GM04504 (cell line): ENCODE measurements around the gene ANKRD66.
"Not testable (repeated sequence)": the region's sequence is repeated elsewhere in the genome, so short reads cannot be mapped to it uniquely, and the experiment has no call there.

Experiments used
- DNase-seq: peaks from one replicate; pipeline ENCODE4 v3.0.0-alpha.2; 2012; ENCODE audit warnings: low read depth

The ANKRD66 gene

DNA sequence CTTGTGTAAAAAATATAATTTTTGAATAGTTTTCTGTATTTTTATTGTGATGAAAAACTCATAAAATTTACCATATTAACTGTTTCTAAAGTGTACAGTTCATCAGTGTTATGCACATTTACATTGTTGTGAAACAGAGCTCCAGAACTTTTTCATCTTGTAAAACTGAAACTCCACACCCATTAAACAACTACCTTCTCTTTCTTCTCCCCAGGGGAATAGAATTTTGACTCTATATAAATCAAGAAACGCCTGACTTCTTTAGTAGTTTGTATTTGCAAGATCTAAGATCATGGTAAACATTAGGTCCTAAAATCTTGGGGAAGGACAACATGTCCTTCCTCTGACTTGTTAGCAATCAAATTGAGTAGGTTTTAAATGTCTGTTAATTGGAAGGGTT, 9.1 kb downstream of the ANKRD66 start:
- DNase-seq, result no peak

DNA sequence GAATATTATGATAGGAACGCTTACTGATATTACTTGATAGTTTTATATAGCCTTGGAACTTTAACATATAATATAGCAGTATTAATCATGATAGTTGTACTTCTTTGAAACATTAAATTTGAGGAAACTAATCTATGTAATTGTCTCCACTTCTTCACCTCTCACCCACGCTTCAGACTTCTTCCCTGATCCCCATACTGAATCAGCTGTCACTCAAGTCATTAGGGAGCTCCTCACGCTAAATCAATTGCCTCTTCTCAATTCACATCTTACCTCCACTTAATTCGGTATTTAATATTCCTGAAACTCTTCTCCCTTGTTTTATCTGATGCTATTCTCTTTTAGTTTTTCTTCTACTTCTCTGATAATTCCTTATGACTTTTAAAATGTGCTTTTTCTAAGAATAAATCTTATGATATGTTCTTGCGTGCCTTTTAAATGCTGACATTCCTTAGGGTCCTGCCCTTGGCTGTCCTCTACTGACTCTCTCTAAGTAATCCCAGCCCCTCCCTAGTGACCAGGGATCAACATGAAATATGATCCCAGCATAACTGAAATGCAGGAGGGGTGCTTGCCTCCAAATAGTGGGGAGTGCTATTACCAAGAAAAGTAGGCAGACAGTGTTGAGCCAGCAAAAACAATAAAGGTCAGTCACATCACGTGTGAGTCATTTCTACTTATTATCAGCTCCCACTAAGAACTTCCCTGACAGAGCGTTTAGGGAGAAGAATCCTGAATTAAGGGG, 9.9 kb downstream of the ANKRD66 start:
- no peak for DNase-seq

DNA sequence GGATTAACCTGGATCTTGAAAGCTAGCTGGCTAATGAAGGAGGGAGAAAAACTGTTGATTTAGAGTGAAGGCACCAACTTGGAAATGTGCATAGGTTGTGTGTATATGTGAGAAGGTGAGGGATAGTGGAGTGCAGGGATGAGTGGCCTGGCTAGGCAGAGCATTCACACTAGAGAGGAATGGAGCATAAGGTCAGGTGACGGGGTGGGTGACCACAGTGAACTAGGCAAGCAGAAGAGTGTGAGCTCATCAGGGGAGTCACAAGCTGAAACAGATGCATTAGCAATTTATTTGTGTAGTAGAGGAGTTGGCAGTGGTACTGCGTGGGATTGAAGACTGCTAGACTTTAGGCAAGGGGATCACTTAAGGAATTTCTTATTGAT, 10.5 kb downstream of the ANKRD66 start:
- DNase-seq, result no peak

DNA sequence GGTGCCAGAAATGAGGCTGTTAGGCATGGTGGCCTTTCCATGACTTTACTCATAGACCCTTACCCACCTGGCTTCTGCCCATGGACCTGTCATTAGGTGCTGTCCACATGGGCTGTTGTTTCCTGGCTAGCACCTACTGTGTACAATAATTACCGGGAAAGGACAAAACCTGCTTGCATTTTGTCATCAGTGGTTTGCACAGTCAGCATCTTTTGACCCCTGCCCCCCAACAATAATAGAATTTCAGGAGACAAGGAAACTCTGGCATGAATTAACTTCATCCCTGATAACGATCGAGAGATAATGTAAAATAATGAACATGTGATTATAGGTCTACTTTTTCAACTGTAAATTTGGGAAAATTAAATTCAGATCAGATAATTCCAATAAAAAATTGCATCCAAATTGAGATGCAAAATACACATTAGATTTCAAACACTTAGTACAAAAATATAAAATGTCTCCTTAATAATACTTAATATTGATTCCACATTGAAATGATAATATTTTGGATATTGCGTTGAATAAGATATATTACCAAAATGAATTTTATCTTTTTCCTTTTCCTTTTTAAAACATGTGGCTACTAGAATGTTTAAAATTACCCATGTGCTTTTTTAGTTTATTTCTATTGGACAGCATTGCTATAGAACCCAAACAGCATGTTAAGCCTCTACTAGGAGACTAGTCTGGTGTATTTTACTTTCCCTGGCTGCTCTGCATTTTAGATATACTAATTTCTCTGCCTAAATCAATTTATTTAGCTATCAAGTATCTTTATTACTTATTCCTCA, 12.4 kb downstream of the ANKRD66 start:
- DNase-seq, result no peak

DNA sequence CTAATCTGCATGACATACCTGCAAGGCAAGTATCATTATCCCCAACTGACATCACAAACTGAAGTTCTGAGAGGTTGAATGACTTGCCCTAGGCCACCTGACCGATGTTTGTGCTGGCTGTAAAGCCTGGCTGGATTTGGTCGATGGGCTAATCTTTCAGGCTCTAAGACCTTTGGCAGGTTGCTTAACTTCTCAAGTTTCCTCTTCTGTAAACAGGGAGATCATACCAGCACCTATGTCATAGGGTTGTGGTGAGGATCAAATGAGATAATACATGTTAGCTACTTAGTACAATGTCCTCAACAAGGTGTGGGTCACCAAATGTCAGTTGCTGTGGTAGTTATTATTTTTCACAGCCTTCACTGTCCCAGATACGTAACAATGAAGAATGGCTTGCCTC, 14.2 kb downstream of the ANKRD66 start:
- DNase-seq, result no peak

DNA sequence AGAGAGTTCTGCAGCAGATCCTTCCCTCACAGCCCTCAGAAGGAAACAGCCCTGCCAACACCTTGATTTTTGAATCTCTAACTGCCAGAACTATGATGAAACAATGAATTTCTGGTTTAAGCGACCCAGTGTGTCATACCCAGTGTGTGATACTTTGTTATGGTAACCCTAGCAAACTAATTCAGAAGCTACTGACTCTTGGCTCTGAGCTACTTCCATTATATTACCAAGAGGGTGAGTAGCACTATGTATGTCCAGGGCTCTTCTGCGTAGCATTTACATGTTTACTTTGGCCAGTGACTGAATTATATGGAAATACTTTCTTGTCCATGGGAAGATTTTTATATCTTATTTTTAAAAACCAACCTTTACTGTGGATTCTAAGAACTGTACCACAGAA, 16.7 kb downstream of the ANKRD66 start:
- no peak for DNase-seq

DNA sequence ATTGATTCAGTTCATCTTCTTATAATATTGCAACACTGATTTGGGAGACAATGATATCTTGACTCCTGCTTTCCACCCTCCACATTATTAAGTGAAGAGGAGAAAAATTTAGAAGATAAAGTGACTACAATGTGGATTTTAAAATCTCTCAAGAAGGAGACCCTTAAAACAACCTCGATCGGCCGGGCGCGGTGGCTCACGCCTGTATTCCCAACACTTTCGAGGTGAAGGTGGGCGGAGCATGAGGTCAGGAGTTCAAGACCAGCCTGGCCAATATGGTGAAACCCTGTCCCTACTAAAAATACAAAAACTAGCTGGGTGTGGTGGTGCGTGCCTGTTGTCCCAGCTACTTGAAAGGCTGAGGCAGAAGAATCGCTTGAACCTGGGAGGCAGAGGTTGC, 17.5 kb downstream of the ANKRD66 start:
- DNase-seq, result not testable (repeated sequence)

DNA sequence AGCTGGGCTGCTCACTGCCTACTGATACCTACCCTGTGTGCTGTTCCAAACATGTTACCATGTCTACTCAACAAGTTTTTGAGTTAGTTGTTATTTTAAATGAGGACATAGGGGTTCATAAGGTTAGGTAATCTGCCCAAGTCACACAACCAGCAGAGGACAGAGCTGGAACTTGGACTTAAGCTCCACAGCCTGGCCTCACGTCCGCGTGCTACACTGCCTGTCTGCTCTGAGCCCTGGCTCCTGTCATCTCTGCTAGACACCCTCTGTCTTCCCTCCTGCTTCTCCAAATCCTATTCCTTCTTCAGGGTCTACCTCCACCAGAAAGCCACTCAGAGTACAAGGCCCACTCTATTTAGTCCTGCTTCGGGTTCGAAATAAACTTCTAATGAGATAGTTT, 18.2 kb downstream of the ANKRD66 start:
- no peak for DNase-seq

DNA sequence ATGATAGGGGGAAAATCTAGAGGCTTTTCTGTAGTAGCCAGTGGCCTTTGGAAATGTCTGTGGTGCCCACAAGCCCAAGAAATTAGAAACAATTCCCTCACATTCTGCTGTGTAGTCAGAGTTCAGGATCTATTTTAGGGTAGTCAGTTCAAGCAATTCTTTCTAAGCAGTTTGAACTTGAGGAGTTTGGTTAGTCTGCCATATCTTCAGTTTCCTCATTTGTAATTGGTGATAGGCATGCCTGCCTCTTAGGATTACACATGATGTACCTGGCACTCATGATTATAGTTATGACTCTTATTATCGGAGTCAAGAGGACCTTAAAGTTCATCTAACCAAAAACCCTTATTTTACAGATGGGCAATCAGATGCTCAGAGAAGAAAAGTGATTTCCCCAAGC, 25.3 kb downstream of the ANKRD66 start:
- no peak for DNase-seq

DNA sequence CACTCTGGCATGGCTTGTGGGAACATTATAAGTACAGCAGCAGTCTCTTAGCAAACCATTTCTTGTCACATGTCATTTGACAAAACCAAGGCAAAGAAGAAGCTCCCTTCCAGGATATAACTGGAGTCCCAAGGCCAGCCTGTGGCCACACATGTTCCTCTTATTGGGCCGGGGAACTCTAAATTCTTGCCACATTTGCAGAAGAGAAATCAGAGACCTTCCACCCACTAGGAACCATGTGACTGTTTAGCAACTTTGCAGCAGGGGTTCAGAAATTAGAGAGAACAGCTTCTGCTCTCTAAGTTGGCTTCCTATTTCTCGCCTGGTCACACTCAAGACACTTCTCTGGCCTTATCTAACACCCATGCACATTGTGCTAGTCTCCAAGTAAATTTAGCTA, 26.0 kb downstream of the ANKRD66 start:
- no peak for DNase-seq

DNA sequence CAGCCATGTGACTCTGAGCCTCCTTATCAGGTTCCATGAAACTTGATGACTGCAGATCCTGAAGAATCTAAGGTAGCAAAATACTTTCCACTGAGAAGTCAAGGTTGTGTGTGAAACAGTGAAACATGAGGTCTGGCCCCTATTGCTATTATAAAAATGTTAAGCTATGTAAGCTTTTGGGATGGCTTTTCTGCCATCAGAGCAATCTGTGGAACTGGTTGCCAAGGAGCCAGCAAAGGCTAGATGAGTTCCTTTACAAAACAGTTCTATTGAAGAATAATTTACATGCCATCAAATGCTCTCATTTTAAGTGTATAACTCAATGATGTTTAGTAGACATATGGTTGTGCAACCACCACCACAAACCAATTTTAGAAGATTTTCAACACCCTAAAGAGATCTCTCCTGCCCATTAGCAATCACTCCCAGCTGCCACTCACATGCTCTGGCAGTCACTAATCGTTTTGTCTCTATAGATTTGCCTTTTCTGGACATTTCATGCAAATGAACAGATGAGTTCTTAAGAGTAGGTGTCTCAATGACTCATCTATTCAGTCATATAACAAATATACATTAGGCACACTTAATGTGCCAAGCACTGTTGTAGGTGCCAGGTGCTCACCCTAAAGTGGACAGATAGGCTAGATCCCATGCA, 26.6 kb downstream of the ANKRD66 start:
- no peak for DNase-seq

DNA sequence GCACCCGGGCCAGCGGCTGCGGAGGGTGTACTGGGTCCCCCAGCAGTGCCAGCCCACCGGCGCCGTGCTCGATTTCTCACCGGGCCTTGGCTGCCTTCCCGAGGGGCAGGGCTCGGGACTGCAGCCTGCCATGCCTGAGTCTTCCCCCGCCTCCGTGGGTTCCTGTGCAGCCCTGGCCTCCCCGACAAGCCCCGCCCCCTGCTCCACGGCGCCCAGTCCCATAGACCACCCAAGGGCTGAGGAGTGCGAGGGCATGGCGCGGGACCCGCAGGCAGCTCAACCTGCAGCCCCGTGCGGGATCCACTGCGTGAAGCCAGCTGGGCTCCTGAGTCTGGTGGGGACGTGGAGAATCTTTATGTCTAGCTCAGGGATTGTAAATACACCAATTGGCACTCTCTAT, 28.0 kb downstream of the ANKRD66 start:
- DNase-seq, result not testable (repeated sequence)

DNA sequence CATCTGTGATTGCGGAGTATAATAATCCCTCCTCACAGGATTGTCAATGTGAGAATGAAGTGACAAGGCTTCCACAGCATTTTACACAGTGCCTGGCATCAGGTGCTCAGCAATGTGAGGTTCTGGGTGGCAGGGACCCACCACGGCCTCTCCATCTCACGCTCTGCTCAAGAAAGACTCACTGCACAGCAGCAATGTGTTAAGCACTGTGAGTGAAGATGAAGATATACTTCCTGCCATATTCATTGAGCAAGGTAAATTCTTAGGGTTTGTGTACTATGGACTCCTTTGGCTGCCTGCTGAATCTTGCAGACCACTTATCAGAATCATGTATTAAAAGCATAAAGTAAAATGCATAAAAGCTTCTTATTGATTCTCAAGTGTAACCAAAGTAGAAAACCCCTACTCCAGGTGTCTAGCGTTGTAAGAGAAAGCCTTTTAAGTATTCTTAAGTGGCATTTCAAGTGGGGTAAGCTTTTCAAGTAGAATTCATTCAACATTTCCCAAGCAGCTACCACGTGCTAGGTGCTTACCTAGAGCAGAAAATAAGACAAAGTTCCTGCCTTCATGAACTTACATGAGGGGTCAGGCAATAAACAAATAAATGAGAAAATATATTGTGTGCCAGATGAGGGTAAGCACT, 29.5 kb downstream of the ANKRD66 start:
- no peak for DNase-seq

DNA sequence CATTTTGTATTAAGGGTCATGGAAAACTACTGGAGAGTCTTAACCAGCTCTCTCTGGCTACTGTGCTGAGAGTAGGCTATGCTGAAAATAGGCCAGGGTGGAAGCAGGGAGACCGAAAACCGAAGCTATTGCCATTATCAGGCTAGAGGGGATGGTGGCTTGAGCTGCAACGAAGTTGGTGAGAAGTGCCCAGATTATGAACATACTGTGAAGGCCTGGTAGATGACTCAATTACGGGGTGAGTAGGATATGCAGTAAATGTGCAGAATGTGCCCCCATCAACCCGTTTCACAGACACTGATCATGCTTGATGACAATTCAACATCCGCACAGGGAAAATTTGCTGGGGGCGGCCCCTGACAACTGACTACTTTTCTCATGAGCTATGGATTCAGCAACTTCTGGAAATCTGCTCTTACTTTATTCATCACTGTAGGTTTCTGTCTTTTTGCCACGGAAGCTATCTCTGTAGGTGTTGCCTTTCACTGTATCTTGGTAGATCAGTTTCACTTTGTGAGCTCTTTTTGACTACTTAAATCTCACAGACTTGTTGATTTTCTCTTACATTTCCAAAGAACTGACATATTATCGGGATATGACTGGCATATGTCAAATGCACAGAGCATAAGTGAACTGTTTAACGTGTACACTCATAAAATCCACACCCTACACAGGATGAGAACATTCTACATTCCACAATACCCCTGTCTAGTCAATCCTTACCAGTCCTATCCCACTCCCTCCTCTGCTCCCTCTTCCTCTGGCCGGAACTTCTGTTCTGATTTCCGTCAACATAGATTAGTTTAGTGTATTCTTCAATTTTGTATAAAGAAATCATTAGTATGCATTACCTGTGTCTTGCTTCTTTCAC, 31.0 kb downstream of the ANKRD66 start:
- no peak for DNase-seq

DNA sequence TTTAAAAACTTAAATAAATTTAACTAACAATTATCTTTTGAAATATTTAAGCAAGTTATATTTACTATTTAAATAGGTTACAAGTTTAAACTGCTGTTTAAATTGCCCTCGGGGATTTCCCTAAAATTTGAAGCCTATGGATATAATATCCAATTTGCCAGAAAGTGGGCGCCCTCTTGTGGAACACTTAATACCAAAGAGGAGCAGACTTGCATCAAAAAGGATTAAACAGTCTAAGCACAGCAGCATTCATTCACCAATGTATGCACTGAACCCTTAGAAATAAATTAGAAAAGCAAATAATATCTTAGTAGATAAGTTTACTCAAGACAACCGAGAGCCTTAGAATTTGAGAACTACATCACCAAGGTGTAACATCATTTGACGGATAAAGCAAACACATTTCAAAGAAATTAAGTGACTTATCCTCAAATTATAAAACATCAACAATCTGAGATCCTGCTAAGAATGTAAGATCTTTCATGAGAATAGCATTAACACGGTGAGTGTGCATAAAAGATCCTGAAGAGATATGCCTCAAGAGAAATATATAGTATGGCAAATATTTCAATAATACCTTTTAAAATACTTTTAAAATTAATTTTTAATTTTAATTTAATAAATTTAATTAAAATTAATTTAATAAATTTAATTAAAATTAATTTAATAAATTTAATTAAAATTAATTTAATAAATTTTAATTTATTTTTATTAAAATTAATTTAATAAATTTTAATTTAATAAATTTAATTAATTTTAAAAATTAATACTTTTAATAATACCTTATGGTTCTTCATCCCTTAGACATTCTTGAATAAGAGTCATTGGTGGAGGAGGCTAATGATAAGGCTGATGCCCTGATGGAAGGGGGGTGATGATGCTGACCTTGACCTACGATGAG, 35.0 kb downstream of the ANKRD66 start:
- DNase-seq, result peak; percentile 17

DNA sequence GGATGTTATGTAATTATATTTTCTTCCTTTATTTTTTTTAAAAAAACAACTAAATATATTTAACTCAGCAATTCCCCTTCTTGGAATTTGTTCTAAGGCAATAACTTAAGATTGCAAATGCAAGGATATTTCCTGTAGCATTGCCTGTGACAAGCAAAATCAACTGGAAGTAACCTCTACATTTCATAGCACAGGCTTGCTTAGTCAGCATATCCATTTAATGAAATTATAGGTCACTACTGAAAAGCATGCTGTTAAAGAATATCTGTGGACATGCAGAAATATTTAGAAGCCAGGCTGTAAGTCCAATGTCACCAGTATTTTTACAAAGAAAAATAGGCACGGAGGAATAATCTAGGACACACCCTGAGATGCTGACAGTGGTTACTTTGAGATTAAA, 37.8 kb downstream of the ANKRD66 start:
- DNase-seq, result no peak

DNA sequence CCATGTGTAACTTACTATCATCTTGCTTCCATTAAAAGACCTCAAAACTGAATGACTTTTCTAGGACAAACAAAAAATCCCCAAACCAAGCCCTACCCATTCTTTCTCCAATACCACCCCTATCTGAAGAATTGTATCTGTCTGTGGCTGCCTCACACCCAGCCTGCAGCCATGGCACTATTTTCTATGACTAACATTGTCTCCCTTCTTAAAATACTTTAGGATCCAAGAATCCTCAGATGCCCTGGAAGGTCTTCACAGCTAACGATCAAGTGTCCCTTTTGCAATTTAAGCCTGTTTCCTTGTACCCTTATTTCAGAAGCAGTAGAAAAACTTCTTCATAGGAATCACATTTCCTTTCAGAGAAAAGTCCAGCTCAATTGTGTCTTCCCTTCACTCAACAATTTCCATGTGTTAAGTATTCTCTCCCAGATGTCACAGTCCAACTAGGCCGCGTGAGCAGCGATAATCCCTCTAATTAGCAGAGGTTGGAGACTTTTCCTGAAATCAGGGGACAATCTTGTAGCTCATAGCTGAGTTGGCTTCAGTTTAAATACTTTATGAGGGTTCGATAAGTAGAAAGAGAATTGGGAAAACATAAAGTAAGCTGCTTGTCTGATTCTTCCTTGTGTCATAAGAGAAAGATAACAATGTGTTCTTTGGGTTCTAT, 41.3 kb downstream of the ANKRD66 start:
- no peak for DNase-seq

DNA sequence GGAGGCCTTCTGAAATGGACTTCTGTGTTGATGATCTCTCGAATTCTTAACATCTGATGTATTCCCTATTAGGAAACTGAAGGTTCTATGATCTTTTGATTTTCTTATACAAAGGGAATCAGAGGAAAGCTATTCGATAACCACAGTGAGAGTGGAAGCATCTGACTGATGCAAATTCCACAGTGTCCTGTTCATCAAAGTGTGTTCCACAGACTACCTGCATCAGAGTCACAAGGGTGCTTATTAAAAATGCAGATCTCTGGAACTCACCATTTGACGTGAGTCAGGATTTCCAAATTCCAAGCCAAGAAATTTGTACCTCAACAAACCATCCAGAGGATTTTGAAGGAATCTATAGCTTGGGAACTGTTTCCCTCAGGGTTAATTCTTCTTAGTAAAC, 42.1 kb downstream of the ANKRD66 start:
- no peak for DNase-seq

DNA sequence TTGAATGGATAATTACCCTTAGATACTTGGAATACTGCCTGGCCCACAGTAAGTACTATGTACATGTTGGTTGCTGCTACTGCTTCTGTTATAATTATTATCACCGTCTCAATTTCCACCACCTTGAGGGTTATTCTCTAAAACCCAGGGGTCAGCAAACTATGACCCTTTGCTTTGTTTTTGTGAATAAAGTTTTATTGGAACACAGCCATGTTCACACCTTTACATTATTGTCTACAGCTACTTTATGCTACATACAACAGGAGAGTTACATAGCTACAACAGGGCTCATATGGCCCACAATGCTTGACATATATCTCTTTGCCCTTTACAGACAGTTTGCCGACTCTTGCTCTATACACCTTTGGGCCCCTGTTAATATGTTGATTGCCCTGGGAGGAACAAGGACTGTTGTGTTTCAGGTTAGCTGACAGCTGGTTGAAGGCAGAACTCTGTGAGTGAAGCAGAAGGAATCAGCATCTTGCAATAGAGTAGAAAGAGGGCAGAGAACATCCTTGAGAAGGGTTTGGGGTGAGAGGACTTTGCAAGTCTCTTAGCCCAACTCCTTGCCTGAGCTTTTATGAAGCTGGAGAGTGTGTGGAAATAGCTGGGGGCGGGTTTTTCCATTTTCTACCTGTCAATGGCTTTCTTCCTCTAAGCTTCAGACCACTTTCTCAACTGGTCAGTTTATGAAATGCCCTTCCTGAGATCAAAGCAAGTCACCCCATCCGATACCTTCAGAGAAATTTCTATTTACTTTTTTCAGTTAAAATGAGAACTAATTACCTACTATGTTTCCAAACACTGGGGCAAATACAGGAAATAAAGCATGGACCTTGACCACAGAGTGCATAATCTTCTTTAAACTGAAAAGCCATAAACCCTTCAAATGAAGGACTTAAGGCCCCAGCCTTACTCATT, 43.0 kb downstream of the ANKRD66 start:
- no peak for DNase-seq
